Body of pancreas (tissue), 4 donors: ENCODE data around the gene GPR132. TPM values are rescaled to one million over a fixed set of nuclear protein-coding genes. Genes with fewer than 3 reads are reported as not detected.
A peak's percentile ranks its signal among the peaks of the same experiment; 100 is the strongest.

ENCODE experiments used
- ATAC-seq: fragments of 150-250 bp; one replicate; pipeline ENCODE4 v1.9.1; 2016
- DNase-seq, 4 donors: peaks; one replicate each; pipeline ENCODE4 v3.0.0-alpha.2; 2019
- H3K27ac ChIP-seq, 4 donors: fragments of 200-600 bp; sonication (generic); 1 replicate in 3 of 4; 2 replicates in 1 of 4; pipeline versions ENCODE4 v1.5.1 to v1.6.1; 2016 to 2019; ENCODE audit warnings: mild to moderate bottlenecking in 1 of 4, mixed read lengths in 1 of 4, moderate library complexity in 1 of 4
- H3K27me3 ChIP-seq, 2 donors: fragments of 200-600 bp; sonication (generic); one replicate each; pipeline ENCODE4 v1.6.0; 2016; ENCODE audit warnings: mild to moderate bottlenecking in 1 of 2
- H3K36me3 ChIP-seq, 2 donors: fragments of 200-600 bp; sonication (generic); replicated peaks in 1 of 2; 2 replicates each; pipeline ENCODE4 v1.5.1; 2016; ENCODE audit warnings: low read depth in 2 of 2; ENCODE audit not compliant: insufficient read depth in 1 of 2
- H3K4me1 ChIP-seq: fragments of 200-600 bp; sonication (generic); one replicate; pipeline ENCODE4 v1.6.0; 2016
- H3K4me3 ChIP-seq, 2 donors: fragments of 200-600 bp; sonication (generic); 1 replicate in 1 of 2; 2 replicates in 1 of 2; pipeline ENCODE4 v1.5.1; 2016 to 2019
- H3K9me3 ChIP-seq, 3 donors: fragments of 200-600 bp; sonication (generic); 1 replicate in 2 of 3; 2 replicates in 1 of 3; pipeline ENCODE4 v1.5.1; 2016
- POLR2A ChIP-seq, 3 donors: fragments of 450-650 bp; IDR thresholded peaks; one replicate each; pipeline ENCODE4 v1.6.1; 2016; ENCODE audit warnings: antibody characterized with exemption in 3 of 3, mild to moderate bottlenecking in 2 of 3
- whole genome bisulfite sequencing, 2 donors: methylation state at CpG; one replicate each; pipeline ENCODE4 v1.1.5; 2017; 5-methylcytosine and 5-hydroxymethylcytosine counted together
- intact Hi-C: fragments of 100-400 bp; cut with DNase I; formaldehyde crosslinking; loops from one replicate; pipeline ENCODE4 v1.15.1; 2023
- total RNA-seq, 2 donors: library from RNA; depleted of rRNA; stranded (reverse); fragments of >200 nt; gene quantifications; one replicate each; pipeline ENCODE4 v1.1.0, GENCODE V29; 2016
- TF ChIP-seq, protein P1 (sequence below), 7 experiments: fragments of 450-650 bp in 4 of 7; fragments of 200-600 bp in 3 of 7; sonication (generic) in 3 of 7; IDR thresholded peaks; one replicate each; pipeline ENCODE4 v1.5.1; 2016 to 2019; ENCODE audit warnings: antibody characterized with exemption in 7 of 7

Gene GPR132
- total RNA-seq, 2 donors from 2014 or later, result 1.0 TPM; not detected in 1

DNA sequence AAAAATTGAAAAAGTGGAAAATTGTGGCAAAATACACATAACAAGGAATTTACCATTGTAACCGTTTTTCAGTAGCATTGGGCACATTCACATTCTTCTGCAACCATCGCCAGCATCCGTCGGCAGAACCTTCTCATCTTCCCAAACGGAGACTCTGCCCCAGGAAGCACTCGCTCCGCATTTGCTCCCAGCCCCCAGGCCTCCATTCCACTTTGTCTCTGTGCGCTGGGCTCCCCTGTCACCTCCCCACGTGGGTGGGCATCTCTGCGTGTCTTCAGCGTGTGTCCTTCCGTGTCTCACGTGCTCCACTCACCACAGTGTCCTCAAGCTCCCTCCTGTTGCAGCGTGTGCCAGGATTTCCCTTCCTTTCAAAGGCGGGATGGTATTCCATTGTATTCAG lies 9.9 kb downstream of the GPR132 start:
- DNase-seq (no peak), ATAC-seq (no peak)
- H3K4me1 ChIP-seq, result peaks cover 27% of the 10 kb centered on the region
- 77 to 78% methylated on average over 15 of the region's 15 CpGs for WGBS, 2 donors
- H3K36me3 ChIP-seq, result no peaks in the 10 kb centered on the region
- H3K9me3 ChIP-seq, result no peaks in the 10 kb centered on the region
- no peaks in the 10 kb centered on the region for H3K27me3 ChIP-seq
- intact Hi-C loops, result no loop called here
- no peak overlapping the region for H3K4me3 ChIP-seq
- TF ChIP-seq, protein P1, sequence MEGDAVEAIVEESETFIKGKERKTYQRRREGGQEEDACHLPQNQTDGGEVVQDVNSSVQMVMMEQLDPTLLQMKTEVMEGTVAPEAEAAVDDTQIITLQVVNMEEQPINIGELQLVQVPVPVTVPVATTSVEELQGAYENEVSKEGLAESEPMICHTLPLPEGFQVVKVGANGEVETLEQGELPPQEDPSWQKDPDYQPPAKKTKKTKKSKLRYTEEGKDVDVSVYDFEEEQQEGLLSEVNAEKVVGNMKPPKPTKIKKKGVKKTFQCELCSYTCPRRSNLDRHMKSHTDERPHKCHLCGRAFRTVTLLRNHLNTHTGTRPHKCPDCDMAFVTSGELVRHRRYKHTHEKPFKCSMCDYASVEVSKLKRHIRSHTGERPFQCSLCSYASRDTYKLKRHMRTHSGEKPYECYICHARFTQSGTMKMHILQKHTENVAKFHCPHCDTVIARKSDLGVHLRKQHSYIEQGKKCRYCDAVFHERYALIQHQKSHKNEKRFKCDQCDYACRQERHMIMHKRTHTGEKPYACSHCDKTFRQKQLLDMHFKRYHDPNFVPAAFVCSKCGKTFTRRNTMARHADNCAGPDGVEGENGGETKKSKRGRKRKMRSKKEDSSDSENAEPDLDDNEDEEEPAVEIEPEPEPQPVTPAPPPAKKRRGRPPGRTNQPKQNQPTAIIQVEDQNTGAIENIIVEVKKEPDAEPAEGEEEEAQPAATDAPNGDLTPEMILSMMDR (IDR thresholded peaks at IDR 0.05), result no peak
- no peak for TF ChIP-seq POLR2A (IDR thresholded peaks at IDR 0.05)
- no peak overlapping the region for H3K27ac ChIP-seq

DNA sequence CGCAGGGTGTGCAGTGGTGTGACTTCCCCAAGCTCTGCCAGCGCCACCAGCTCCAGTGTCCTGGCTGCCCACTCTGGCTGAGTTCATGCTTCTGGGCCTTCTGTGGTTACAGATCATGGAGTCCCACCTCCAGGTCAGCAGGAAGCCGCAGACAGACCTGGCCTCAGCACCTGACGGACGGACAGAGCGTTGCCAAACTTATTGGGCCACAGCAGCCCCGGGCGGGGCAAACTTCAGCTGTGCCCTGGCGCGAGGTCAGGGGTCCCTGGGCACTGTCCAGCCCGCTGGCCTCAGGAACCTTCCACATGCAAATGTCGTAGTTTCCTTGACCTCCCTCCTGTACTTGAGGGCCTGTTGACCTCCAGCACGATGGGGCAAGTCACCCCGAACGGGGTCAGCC lies 11.2 kb downstream of the GPR132 start:
- ATAC-seq, result no peak
- H3K4me3 ChIP-seq, result no peak overlapping the region

DNA sequence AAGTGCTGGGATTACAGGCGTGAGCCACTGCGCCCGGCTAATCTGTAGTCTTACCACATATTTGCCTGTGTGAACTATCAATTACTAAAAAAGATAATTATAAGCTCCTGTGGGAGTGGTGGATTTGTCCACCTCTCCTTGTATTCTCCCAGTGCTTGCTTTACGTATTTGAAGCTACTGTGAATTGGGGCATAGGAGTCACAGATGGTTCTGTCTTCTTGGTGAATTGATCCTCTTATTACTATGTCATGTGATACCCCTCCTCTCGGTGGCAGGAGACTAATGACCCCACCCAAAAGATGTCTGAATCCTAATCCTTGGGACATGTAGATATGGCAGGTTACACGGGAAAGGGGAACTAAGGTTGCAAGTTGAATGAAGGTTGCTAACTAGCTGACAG lies 11.8 kb downstream of the GPR132 start:
- Histone ChIP-seq H3K9me3 (no peaks in the 10 kb centered on the region), H3K27me3 (no peaks in the 10 kb centered on the region), H3K36me3 (no peaks in the 10 kb centered on the region), H3K27ac (no peak overlapping the region), H3K4me3 (no peak overlapping the region), H3K4me1 (peaks cover 20% of the 10 kb centered on the region)
- DNase-seq (no peak), ATAC-seq (no peak)
- WGBS, 2 donors, result 78 to 82% methylated on average over 6 of the region's 6 CpGs
- intact Hi-C loops, result no loop called here
- TF ChIP-seq, protein P1 (IDR thresholded peaks at IDR 0.05), result no peak
- TF ChIP-seq POLR2A (IDR thresholded peaks at IDR 0.05), result no peak

More for the DNA sequence above, 11.2 kb downstream of the GPR132 start:
- H3K27me3 ChIP-seq, result no peaks in the 10 kb centered on the region
- TF ChIP-seq POLR2A (IDR thresholded peaks at IDR 0.05), result no peak
- TF ChIP-seq, protein P1 (IDR thresholded peaks at IDR 0.05), result no peak
- no peak overlapping the region for H3K27ac ChIP-seq
- H3K4me1 ChIP-seq, result peaks cover 22% of the 10 kb centered on the region
- no peaks in the 10 kb centered on the region for H3K36me3 ChIP-seq
- DNase-seq, result no peak
- no peaks in the 10 kb centered on the region for H3K9me3 ChIP-seq
- WGBS, 2 donors, result 87 to 89% methylated on average over 13 to 15 of the region's 15 CpGs
- intact Hi-C loops, result no loop called here

DNA sequence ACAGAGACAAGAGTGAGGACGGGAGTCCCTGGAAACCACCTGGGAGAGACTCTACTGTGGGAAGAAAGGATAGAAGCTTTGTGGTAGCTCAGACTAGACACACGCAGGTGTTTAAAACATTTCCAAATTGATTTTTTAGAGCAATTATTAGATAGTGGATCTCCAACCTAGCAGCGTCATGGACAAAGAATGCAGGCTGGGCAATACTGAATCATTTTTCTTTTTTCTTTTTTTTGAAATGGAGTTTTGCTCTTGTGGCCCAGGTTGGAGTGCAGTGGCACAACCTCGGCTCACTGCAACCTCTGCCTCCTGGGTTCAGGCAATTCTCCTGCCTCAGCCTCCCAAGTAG lies 13.1 kb downstream of the GPR132 start:
- TF ChIP-seq, protein P1 (IDR thresholded peaks at IDR 0.05), result no peak
- TF ChIP-seq POLR2A (IDR thresholded peaks at IDR 0.05), result no peak
- ATAC-seq, result peak; percentile 62
- peaks cover 20% of the 10 kb centered on the region for H3K4me1 ChIP-seq
- intact Hi-C loops, result no loop called here
- H3K27me3 ChIP-seq, result no peaks in the 10 kb centered on the region
- no peak for DNase-seq
- no peak overlapping the region for H3K4me3 ChIP-seq
- H3K27ac ChIP-seq, result peak overlapping the region; percentile 54 to 84 (median 71)
- no peaks in the 10 kb centered on the region for H3K9me3 ChIP-seq
- 33 to 45% methylated on average over 4 of the region's 4 CpGs for WGBS, 2 donors
- no peaks in the 10 kb centered on the region for H3K36me3 ChIP-seq
